ENCODE data around the gene PNPLA2.

Gene PNPLA2, protein sequence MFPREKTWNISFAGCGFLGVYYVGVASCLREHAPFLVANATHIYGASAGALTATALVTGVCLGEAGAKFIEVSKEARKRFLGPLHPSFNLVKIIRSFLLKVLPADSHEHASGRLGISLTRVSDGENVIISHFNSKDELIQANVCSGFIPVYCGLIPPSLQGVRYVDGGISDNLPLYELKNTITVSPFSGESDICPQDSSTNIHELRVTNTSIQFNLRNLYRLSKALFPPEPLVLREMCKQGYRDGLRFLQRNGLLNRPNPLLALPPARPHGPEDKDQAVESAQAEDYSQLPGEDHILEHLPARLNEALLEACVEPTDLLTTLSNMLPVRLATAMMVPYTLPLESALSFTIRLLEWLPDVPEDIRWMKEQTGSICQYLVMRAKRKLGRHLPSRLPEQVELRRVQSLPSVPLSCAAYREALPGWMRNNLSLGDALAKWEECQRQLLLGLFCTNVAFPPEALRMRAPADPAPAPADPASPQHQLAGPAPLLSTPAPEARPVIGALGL

DNA sequence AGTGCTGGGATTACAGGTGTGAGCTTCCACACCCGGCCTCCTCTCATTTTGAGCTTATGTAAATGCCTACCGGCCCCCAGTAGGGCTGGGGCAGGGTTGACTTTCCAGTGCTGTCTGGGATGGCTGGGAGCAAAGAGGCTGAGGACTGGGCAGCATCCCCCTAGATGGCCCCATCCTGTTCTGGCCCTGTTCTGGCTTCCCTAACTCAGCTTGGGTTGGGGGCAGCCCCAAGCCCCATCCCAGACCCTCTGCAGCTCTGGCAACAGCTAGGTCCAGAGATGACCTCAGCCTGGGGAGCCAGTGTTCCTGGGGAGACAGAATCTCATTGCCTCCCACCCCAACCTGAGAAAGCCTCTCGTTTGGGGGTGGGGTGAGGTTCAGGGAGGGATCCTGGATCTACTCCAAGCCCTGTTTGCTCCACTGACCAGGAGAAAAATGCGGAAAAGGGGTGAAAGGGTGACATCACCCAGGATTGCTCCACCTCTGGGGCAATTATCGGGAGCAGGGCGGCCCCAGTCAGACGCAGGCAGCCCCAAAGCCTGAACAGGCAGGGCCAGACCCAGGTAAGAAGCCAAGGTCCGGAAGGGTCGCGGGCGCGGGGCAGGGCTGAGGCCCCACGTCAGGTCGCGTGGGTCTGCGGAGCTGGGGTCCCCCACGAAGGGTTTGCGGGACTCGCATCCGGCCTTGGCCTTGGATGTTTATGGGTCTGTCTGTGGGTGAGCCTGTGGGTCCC, at the start of gene PNPLA2:
Gene PNPLA2, plus strand, starts transcription at position 519 of the 733 bp plus-strand sequence. CDS start 805 bp downstream, outside the sequence.
- no peak for DNase-seq

DNA sequence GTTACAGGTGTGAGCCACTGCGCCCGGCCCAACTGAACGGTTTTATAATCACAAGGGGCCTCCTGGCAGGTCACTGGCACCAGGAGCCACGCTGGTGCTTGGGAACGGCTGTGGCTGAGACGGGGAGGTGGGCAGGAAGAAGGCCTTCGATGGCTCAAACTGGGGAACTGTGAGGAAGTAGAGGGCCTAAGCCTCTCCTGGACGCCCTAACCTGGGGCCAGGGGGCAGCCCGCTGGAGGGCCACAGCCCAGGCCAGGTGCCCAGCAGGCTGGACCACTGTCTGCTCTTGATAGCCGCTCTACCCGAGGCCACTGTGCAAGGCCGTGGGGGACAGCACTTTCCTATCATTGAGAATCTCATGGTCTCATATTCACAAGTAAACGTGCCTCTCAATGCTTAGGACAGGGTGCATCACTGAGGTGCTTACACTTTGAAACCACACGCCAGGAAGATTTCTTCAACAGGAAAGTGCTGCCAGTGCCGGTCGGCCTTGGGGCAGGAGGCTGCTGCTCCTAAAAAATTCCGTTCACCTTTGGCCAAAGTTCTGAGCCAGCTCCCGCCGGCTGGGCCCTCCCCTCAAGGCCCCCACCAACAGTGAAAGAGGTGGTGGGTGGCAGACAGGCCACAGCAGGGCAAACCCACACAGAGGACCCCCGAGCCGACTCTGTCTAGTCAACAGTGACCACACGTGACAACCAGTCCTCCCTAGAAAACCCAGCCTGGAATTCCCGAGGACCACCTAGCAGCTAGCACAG, 48.6 kb upstream of the PNPLA2 start:
- DNase-seq: no peak

DNA sequence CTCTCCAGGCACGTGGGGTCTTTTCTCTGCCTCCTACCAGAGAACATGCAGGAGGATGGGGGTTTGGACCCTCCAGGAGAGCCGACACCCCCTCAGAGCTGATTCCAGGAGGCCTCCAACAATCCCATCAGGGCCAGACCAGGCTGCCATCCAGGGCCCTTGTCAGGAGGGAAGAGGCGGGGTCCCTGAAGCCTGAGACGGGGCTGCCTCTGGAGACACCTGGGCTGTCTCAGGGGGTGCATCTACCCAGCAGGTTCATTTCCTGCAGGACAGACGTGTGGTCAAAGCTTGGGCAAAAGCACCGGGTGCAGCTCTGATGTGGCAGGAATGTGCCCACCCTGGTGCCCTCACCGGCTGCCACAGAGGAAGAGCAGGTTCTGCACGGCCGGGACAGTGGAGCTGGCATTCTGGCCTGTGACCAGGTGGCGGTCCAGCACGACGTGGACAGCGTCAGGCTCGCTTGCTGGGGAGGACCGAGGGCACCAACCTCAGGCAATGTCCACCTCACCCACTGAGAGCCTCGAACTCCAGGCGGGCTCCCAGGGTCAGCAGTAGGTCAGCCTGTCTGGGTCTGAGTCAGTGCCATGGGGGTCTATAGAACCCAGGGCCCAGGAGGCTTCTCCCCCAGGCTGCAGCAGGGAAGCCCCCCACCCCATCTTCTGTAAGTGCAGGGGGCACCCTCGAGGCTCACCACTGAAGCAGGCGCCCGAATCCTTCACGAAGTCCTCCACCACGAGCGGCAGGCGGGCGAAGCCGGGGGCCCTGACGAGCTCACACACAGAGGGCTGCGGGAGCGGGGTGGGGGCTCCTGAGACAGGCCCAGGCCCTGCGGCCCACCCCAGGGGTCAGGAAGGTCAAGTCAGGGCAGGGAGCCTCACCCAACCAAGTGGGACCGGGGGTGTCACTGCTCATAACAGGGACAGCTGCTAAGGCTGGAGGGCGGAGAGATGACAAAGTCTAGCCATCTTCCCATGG, 47.8 kb upstream of the PNPLA2 start:
- no peak for DNase-seq

DNA sequence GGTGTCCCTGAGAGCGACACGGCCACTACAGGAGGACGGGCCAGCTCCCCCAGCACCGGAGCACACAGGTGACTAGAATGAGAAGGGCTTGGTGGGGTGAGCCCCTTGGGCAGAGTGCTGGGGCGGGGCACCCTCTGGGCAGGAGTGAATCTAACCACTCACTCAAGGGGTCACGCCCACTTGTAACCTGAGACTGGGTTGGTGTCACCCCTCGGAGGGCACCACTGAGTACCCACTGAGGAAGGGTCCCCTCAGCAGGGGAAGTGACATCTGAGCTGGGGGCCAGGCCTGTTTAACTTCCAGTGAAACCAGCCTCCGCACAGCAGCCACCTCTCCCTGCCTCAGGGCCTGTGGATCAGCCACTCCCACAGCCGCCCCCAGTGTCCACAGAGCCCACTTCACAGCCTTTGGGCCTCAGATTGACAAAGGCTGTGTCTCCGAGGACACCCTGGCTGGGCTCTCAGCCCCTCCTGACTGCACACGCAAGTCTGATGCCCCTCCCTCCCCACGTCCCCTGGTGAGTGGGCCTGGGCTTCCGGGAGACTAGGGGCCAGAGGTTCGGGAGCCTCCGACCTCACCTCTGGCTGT, 47.0 kb upstream of the PNPLA2 start:
- no peak for DNase-seq

DNA sequence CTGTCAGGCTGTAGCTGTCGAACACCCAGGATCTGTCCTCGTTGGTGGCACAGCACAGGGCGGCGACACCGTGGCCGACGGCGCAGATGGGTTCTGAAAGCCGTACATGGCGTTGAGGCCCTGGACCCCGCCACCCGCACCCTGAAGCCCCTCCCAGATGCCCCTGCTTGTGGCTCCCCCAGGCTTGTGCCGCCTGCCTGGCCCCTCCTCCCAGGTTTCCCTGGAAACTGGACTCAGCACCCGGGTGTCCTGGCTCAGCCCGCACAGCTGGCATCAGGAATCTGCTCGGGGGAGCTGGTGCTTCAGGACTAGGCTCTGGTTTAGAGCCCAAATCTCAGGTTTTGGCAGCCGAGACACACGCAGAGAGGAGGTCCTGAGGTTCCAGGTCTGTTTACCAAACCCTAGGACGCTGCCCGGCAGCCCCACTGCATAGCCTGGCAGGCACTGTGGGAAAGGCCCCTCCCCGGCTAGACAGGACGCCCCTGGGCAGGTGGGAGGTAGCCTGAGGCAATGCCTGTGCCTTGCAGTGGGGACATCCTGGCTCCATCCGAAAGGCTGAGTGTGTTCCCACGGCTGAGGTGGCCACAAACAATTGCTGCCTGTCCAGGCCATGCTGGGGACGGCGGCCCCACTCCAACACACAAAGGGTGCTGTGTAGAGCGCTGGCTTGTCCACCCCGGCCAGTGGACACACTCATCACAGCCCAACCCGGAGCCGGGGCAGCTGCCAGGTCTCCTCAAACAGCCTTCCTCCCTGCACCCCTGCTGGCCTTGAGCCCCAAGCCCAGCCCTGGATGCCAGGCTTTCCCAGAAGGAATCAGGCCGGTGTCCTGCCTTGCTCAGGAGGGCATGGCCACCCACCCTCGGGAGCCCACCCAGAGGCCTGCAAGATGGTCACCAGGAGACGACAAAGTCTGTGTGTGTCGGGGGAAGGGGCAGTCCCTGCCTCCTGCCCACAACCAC, 46.0 kb upstream of the PNPLA2 start:
- no peak for DNase-seq

DNA sequence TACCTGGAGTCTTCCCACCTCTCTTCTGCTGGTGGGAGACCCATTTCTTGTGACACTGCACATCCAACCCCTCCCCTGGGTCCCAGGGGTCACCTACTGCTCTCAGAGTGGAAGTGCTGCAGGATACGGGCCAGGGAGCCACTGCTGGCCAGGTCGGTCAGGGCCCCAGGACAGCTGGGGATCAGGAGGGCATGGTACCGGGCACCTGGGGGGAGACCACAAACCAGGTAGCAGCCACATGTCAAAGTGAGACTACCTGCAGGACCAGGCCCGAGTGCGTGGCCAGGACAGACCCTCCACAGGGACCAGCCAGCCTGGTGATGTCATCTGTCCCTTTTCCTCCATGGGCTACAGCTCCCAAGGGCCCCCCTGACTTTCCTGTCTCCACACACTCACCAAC, 45.3 kb upstream of the PNPLA2 start:
- no peak for DNase-seq

DNA sequence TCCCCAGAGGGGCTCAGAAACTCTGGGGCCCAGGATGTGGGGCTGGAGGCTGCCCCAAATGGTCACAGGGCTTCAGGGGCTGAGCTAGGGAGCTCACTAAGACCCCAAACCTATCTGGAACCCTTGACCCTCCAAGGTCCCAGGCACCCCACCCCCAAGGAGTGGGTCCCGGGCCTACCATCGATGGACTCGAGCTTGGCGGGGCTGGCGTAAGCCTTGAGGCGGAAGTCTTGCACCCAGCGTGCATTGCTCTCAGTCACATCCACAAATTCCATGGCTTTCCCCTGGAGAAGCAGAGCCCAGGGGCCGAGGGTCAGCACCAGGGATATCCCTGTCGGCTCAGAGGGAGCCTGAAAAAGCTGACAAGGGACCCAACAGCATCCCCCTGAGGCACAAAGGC, 44.9 kb upstream of the PNPLA2 start:
- no peak for DNase-seq

DNA sequence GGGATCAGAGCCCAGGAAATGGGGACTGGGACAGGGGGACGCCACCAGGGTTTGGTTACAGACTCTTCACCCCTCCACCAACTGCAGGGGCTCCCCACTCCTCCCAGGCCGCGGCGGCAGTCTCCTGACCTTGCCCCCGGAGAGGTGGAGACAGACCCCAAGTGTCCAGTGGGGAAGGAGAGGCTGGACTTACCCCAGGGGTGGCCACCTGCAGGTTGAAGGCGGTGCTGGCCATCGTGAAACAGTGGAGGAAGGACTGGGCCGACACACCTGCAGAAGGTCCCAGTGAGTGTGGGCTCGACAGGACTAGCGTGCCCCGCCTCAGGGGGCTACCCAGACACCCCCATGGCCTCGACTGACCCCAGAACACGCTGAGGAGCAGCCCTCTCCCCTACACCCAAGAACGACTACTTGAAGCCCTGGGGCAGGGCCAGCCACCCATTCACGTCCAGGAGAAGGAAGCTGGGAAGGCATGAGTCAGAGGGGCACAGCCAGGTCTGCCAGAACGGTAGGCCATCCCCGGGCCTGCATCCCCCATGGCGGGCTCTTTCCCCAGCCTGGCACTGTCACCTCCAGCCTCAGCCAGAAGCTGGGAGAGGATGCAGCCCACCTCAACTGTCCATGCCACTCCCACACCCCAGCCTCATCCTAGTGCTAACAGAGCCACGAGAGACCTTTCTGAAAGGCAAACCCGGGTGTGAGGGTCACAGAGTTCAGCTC, 43.7 kb upstream of the PNPLA2 start:
- no peak for DNase-seq

DNA sequence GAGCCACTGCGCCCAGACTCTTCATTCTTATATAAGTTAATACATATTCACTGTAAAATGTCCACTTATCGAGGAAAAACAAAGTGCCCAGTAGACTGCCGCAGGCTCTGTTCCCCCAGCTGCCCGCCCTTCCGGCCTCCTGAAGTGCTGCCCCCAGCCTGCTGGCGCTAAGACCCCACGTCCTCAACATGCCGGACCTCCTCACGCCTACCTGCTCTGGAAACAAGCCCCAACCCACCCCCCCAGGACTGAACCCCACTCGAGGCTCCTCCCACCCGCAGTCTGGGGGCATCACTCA, 42.5 kb upstream of the PNPLA2 start:
- no peak for DNase-seq

DNA sequence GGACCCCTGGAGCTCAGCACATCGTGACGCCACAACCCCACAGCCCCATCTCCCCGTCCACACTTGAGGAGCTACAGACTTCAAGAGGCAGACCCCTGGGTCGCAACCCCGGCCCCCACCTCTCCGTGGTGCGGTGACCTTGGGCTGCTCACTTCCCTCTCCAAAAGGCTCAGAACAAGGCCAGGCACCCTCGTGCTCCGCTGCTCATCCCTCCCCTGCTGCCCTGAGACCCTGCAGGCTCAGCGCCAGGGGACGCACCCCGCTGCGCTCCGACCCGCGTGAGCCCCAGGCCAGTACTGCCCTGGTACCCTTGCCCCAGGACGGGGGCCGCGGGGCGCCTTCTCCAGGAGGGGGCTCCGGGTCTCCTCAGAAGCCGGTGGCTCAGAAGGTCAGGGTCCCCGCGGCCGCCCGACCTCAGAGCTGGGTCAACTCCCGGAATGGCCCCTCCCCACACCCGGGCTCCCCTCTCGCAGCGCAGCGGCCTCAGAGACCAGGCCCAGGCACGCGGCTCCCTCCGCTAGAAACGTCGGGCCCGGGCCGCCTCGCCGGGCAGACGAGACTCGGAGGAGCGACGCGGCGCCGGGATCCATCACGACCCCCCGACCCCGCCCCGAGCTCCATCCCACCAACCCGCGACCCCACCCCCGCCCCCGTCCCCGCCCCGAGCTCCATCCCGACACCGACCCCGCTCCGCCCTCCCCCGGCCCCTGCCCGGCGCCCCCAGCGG, 42.0 kb upstream of the PNPLA2 start:
- DNase-seq: no peak

DNA sequence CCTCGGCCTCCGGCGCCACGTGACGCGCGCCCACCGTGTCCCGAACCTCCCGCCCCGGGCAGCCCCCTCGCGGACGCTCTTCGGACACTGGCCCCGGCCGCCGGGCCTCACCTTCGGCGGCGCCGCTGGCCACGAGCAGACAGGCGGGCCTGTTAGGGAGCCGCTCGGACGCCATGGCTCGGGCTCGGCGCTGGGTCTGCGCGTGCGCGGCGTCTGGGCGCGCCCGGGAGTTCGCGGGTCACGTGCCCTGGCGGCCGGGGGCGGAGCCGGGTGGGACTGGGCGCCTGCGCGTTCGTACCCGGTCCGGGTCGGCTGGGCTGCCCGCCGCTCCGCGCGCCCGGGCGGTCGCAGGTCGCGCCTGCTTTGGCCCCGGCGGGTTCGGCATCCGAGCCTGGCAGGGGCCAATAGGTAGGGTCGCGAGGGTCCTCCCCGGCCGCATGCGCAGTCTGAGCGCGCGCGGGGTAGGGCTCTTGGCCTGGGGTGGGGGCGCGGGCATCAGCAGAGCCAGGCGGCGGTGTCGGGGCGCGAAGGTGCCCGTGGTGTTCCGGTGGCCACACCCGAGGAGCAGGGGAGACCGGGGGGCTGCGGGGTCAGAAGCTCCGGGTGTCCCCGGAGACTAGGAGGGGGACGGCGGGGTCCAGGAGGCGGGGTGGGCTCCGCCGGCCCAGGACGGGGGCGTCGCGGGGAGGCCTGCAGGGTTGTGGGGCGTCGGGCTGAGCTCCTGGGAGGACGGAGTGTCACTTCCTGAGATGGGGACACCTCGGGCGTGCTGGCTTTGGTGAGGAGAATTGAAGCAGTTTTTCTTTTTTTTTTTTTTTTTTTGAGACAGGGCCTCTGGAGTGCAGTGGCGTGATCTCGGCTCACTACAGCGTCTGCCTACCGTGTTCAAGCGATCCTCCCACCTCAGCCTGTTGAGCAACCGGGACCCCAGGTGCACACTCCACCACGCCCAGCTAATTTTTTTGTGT, 41.1 kb upstream of the PNPLA2 start, which contains the start of gene GATD1:
Gene GATD1, minus strand, starts transcription at position 200 of the 968 bp plus-strand sequence. Its CDS starts 25 bp downstream, at position 175.
- peak; percentile 83 for DNase-seq

DNA sequence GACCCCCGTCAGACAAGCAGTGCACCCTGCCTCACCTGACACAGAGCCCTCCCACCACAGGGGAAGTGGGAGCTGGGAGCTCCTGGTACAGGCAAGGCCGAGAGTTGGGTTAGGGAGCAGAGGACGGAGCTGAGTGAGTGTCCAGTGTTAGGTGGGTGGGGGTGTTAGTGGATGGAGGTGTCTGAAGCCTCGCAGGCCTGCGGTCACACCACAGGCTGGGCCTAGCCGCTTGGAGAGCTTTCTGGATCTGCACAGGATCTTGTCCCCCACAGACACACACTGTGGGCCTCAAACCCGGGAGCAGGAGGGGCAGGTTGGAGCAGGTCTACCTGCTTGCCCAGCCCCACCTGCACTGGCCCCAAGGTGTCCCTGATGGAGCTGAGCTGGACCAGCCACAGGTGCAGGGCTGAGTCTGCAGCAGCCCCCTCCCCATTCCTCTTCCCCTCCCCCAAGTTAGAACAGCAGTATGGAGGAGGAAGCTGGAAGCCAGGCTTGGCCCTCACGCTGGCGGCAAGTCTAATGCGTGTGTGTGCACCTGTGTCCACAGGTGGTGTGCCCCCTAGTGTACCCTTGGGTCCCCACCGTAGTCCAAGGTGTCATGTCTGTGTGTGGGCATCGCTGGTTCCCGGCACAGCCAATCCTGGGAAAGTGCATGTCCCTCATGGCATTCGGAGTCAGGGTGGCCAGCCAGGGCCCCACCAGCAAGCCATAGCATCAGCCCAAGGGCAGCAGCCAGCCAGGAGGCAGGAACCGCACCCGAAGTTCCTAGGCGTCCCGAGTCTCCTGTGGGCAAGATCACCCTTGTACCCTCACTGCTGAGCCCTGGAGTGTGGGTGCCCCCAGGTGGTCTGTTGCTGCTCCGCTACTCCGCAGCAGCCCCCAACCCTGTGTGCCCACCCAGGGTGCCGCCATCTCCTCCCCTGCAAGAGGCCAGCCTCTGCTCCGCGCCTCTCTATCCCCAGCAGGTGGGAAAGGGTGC, 39.4 kb upstream of the PNPLA2 start:
- DNase-seq: no peak

DNA sequence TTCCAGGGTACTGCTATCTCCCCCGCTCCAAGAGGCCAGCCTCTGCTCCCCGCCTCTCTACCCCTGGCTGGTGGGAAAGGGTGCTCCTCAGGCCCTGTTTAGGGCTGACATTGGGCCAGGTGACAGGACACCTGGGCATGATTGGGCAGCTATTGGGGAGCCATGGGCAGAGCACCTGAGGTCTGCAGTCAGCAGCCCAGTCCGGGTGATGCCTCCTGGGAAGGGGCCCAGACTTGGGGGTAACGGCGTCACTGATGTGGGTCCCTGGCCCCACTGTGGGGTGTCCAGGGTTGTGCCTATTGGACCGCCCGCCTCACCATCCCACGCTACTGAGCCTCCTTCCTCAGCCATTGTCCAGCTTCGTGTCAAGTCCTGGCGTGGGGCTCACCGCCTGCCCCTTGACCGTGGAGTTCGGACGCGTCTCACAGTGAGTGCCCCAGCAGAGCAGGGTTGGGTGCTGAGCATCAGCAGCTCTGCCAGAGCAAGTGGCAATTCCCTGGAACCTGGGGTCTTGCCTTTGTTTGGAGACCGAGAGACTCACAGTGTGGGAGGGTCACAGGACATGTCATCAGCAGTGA, 38.7 kb upstream of the PNPLA2 start:
- DNase-seq: no peak

DNA sequence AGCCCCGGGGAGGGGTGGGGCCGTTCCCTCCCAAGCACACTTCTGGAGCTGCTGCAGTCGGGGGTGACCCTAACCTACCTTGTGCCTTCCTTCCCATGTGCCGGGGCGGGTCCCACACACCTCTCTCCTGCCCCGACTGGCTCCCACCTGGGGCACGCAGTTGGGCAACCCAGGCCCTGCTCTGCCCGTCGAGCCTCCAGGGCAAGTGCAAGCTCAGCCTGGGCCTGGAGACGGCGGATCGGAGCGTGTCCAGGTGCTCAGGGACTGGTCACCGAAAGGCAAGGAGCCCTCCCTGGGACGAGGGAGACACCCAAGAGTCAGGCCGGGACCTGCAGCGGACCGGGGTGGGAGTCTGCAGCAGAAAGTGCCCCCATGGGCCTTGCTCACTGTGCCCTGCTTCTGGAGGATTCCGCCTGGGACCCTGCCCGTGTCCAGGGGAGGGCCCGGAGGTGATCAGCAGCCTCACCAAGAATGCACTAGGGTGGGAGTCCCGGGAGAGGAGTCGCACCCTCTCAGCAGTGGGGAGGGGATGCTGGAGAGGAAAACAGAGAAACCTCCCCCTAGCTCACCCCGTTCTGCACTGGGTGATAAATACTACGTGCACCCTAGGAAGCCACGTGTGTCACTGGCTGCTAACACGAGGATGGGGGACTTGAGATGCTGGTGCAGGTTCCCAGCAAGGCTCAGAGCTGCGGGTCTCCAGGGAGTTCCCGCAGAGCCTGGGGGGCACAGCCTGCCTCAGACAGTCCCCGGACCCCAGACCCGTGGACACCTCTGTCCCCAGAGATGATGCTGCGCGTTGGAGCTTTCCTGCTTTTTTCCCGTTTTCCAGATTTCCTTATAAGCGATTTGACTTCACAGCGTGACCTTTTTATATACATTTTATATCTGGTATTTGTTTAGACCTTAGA, 36.2 kb upstream of the PNPLA2 start:
- no peak for DNase-seq

DNA sequence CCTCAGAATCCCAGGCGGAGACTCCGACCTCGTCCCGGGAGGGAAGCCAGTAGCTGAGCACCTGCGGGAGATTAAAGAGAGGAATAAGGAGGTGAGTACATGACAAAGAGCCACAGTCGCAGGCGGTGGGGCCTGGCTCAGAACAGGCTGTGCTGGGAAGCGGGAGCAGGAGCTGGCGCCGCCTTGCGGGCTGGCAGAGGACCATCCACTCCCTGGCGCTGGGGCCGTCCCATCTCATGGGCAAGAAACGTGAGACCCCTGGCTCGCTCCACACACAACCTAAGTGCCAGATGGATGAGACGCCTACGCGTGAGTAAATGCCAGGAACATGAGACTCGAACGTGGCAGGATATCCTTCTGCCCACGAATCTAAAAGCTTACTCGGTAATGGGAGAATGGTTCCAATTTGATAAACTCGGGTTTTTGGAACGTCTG, 35.1 kb upstream of the PNPLA2 start:
- DNase-seq: no peak

Measured in NCI-H1092 (cell line).